ENCODE data around the gene MCM3AP. TPM values are rescaled to one million over a fixed set of nuclear protein-coding genes. Genes with fewer than 3 reads are reported as not detected.

Gene MCM3AP
- total and polyA plus RNA-seq, 9 of the 15 experiments (the other 6 are each of a cell fraction or from before 2014, with no cell fraction given), result 6.5 to 179 (median 69.6) TPM

- no peak for TF ChIP-seq DDX20 (tag; IDR thresholded peaks at IDR 0.05; ENCODE audit: low read depth)
- peak; percentile 33 to 44; a peak in 2 of 4 replicates for TF ChIP-seq SIX5 (IDR thresholded peaks at IDR 0.05; ENCODE audit: borderline replicate concordance in 1 of 2, insufficient read depth in 1 of 2, low read depth in 1 of 2, low read length in 2 of 2)
- TF ChIP-seq FOXK1 (CRISPR knock-in tag; IDR thresholded peaks at IDR 0.05; ENCODE audit: borderline replicate concordance), result no peak; the same call in 1 of the 2 replicates
- TF ChIP-seq RBFOX2 (IDR thresholded peaks at IDR 0.05; ENCODE audit: low read depth, low read length), result peak; percentile 97
- TF ChIP-seq, protein P1, sequence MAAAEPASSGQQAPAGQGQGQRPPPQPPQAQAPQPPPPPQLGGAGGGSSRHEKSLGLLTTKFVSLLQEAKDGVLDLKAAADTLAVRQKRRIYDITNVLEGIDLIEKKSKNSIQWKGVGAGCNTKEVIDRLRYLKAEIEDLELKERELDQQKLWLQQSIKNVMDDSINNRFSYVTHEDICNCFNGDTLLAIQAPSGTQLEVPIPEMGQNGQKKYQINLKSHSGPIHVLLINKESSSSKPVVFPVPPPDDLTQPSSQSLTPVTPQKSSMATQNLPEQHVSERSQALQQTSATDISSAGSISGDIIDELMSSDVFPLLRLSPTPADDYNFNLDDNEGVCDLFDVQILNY (CRISPR knock-in tag; IDR thresholded peaks at IDR 0.05), result peak; percentile 53; the same call in 1 of the 2 replicates
- TF ChIP-seq MYNN (IDR thresholded peaks at IDR 0.05), result peak; percentile 13; the same call in 1 of the 2 replicates
- no peak for TF ChIP-seq MYNN (CRISPR knock-in tag; IDR thresholded peaks at IDR 0.05)
- TF ChIP-seq, protein P2, sequence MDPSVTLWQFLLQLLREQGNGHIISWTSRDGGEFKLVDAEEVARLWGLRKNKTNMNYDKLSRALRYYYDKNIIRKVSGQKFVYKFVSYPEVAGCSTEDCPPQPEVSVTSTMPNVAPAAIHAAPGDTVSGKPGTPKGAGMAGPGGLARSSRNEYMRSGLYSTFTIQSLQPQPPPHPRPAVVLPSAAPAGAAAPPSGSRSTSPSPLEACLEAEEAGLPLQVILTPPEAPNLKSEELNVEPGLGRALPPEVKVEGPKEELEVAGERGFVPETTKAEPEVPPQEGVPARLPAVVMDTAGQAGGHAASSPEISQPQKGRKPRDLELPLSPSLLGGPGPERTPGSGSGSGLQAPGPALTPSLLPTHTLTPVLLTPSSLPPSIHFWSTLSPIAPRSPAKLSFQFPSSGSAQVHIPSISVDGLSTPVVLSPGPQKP (CRISPR knock-in tag; IDR thresholded peaks at IDR 0.05), result no peak
- TF ChIP-seq HNRNPUL1 (IDR thresholded peaks at IDR 0.05; ENCODE audit: low read length), result no peak
- TF ChIP-seq, protein P3, sequence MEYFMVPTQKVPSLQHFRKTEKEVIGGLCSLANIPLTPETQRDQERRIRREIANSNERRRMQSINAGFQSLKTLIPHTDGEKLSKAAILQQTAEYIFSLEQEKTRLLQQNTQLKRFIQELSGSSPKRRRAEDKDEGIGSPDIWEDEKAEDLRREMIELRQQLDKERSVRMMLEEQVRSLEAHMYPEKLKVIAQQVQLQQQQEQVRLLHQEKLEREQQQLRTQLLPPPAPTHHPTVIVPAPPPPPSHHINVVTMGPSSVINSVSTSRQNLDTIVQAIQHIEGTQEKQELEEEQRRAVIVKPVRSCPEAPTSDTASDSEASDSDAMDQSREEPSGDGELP (CRISPR knock-in tag; IDR thresholded peaks at IDR 0.05; ENCODE audit: borderline replicate concordance), result peak; percentile 79
- TF ChIP-seq POLR2A (conservative IDR thresholded peaks at IDR 0.05), result peak; percentile 95
- no peak for TF ChIP-seq PTRF (tag; IDR thresholded peaks at IDR 0.05)
- no peak for TF ChIP-seq ZNF668 (CRISPR knock-in tag; IDR thresholded peaks at IDR 0.05)
- TF ChIP-seq, protein P4, sequence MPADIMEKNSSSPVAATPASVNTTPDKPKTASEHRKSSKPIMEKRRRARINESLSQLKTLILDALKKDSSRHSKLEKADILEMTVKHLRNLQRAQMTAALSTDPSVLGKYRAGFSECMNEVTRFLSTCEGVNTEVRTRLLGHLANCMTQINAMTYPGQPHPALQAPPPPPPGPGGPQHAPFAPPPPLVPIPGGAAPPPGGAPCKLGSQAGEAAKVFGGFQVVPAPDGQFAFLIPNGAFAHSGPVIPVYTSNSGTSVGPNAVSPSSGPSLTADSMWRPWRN (IDR thresholded peaks at IDR 0.05; ENCODE audit: low read depth), result no peak
- 0 out of 2 replicates have a peak, but pooled peaks have one; percentile 7 for TF ChIP-seq ZNF316 (IDR thresholded peaks at IDR 0.05)
- no peak; the same call in 1 of the 2 replicates for TF ChIP-seq ZNF121 (CRISPR knock-in tag; conservative IDR thresholded peaks at IDR 0.05)
- TF ChIP-seq, protein P5, sequence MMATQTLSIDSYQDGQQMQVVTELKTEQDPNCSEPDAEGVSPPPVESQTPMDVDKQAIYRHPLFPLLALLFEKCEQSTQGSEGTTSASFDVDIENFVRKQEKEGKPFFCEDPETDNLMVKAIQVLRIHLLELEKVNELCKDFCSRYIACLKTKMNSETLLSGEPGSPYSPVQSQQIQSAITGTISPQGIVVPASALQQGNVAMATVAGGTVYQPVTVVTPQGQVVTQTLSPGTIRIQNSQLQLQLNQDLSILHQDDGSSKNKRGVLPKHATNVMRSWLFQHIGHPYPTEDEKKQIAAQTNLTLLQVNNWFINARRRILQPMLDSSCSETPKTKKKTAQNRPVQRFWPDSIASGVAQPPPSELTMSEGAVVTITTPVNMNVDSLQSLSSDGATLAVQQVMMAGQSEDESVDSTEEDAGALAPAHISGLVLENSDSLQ (IDR thresholded peaks at IDR 0.05), result peak; percentile 61
- TF ChIP-seq ZNF239 (CRISPR knock-in tag; IDR thresholded peaks at IDR 0.05), result no peak; the same call in 1 of the 2 replicates
- peak; percentile 53 for TF ChIP-seq ARID1B (IDR thresholded peaks at IDR 0.05)
- TF ChIP-seq ZNF583 (CRISPR knock-in tag; IDR thresholded peaks at IDR 0.05), result no peak
- peak; percentile 98 for TF ChIP-seq ZBTB2 (IDR thresholded peaks at IDR 0.05)
- TF ChIP-seq LARP7 (IDR thresholded peaks at IDR 0.05), result peak; percentile 45; the same call in 1 of the 2 replicates
- no peak for TF ChIP-seq MYBL2 (IDR thresholded peaks at IDR 0.05; ENCODE audit: low read depth)
- no peak for TF ChIP-seq MYBL2 (CRISPR knock-in tag; IDR thresholded peaks at IDR 0.05; ENCODE audit: borderline replicate concordance)
These were observed 593 bp upstream of the MCM3AP start, which contains the start of gene YBEY (continued) for GRCh38 chr21:46285761-46286647.

Measured in K562 (cell line).